Measurements from ENCODE around the gene UBA6. TPM values are rescaled to one million over a fixed set of nuclear protein-coding genes. Genes with fewer than 3 reads are reported as not detected.

The UBA6 gene
- total and polyA plus RNA-seq, 2 donors from 2014 or later: 5.2 to 45.8 TPM

DNA sequence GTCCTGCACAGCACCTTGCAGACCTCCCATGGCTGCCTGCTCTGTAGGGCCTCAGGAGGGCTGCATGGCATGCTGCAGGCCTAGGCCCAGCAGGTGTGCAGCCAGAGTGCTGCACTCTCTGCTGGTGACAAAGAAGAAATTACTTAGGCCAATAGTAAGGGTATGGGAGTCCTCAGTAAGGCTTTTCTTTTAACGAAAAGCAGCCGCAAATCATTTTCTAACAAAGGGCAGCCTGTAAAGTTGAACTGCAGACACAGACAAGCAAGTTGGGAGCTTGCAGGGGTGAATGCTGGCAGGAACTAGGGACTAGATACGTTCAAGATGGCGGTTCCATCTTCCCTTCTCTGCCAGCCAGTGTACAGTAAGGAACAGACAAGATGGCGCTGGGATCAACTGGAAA is 22.4 kb upstream of the UBA6 start:
- peaks cover 0 to 5% (median 0%) of the 10 kb centered on the region in 3 donors for H3K9me3 ChIP-seq (ENCODE audit: control insufficient read depth in 2 of 3, insufficient read depth in 1 of 3, low read length in 3 of 3)
- no peak for FAIRE-seq

GRCh38 chr4:67721770-67722597 is 21.0 kb upstream of the UBA6 start:
- peaks cover 0 to 4% (median 2%) of the 10 kb centered on the region in 3 donors for H3K36me3 ChIP-seq (ENCODE audit: control insufficient read depth in 2 of 3, insufficient read depth in 3 of 3, low read length in 3 of 3)
- no peak overlapping the region for H3K4me3 ChIP-seq (ENCODE audit: low read length in 3 of 3)
- FAIRE-seq: no peak
- H3K27ac ChIP-seq (ENCODE audit: low read depth in 2 of 2, low read length in 2 of 2): no peak overlapping the region
- TF ChIP-seq, protein P1, sequence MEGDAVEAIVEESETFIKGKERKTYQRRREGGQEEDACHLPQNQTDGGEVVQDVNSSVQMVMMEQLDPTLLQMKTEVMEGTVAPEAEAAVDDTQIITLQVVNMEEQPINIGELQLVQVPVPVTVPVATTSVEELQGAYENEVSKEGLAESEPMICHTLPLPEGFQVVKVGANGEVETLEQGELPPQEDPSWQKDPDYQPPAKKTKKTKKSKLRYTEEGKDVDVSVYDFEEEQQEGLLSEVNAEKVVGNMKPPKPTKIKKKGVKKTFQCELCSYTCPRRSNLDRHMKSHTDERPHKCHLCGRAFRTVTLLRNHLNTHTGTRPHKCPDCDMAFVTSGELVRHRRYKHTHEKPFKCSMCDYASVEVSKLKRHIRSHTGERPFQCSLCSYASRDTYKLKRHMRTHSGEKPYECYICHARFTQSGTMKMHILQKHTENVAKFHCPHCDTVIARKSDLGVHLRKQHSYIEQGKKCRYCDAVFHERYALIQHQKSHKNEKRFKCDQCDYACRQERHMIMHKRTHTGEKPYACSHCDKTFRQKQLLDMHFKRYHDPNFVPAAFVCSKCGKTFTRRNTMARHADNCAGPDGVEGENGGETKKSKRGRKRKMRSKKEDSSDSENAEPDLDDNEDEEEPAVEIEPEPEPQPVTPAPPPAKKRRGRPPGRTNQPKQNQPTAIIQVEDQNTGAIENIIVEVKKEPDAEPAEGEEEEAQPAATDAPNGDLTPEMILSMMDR (IDR thresholded peaks at IDR 0.05; ENCODE audit: borderline replicate concordance, extremely low read depth, insufficient read depth): no peak
- no peaks in the 10 kb centered on the region for H3K9me3 ChIP-seq (ENCODE audit: control insufficient read depth in 2 of 3, insufficient read depth in 1 of 3, low read length in 3 of 3)
- no peak overlapping the region for H3K9ac ChIP-seq (ENCODE audit: low read length in 3 of 3)
- H3K27me3 ChIP-seq (ENCODE audit: control insufficient read depth, insufficient read depth, low read length): no peaks in the 10 kb centered on the region
- no peak for DNase-seq
- intact Hi-C loops (cut with DNase I): no loop called here
- no peaks in the 10 kb centered on the region for H3K4me1 ChIP-seq (ENCODE audit: control insufficient read depth in 2 of 3, insufficient read depth in 2 of 3, low read depth in 1 of 3, low read length in 3 of 3)

More for the DNA sequence above, 22.4 kb upstream of the UBA6 start:
- no peak for DNase-seq
- Histone ChIP-seq H3K4me3 (ENCODE audit: low read length in 3 of 3) (no peak overlapping the region), H3K4me1 (ENCODE audit: control insufficient read depth in 2 of 3, insufficient read depth in 2 of 3, low read depth in 1 of 3, low read length in 3 of 3) (no peaks in the 10 kb centered on the region), H3K9ac (ENCODE audit: low read length in 3 of 3) (no peak overlapping the region), H3K27ac (ENCODE audit: low read depth in 2 of 2, low read length in 2 of 2) (no peak overlapping the region), H3K27me3 (ENCODE audit: control insufficient read depth, insufficient read depth, low read length) (no peaks in the 10 kb centered on the region), H3K36me3 (ENCODE audit: control insufficient read depth in 2 of 3, insufficient read depth in 3 of 3, low read length in 3 of 3) (peaks cover 0 to 2% (median 0%) of the 10 kb centered on the region in 3 donors)
- intact Hi-C loops (cut with DNase I): no loop called here
- TF ChIP-seq, protein P1 (IDR thresholded peaks at IDR 0.05; ENCODE audit: borderline replicate concordance, extremely low read depth, insufficient read depth): no peak

DNA sequence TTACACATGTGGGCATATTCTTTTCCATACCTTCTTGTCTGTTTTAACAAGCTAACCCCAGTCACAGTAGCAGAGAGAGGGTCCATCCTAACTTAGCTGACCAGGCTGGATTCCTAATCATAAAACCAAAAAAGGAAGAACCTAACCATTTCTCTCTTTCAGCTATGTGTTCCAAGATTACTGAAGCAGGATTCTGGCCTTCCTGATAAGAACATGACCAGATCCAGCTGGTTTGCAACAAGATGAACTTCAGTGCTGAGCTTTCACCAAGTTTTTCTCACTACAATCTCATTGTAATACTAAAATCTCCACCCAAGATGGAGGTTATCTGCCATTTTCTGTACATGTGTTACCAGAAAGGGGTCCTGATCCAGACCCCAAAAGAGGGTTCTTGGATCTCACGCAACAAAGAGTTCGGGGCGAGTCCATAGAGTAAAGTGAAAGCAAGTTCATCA is 20.4 kb upstream of the UBA6 start:
- TF ChIP-seq, protein P1 (IDR thresholded peaks at IDR 0.05; ENCODE audit: borderline replicate concordance, extremely low read depth, insufficient read depth): no peak
- no peak for FAIRE-seq
- no peaks in the 10 kb centered on the region for H3K9me3 ChIP-seq (ENCODE audit: control insufficient read depth in 2 of 3, insufficient read depth in 1 of 3, low read length in 3 of 3)
- H3K4me1 ChIP-seq (ENCODE audit: control insufficient read depth in 2 of 3, insufficient read depth in 2 of 3, low read depth in 1 of 3, low read length in 3 of 3): no peaks in the 10 kb centered on the region
- H3K27me3 ChIP-seq (ENCODE audit: control insufficient read depth, insufficient read depth, low read length): no peaks in the 10 kb centered on the region
- intact Hi-C loops (cut with DNase I): no loop called here
- no peak overlapping the region for H3K4me3 ChIP-seq (ENCODE audit: low read length in 3 of 3)
- no peak overlapping the region for H3K9ac ChIP-seq (ENCODE audit: low read length in 3 of 3)
- DNase-seq: peak in 1 of 5 donors; percentile 5
- peaks cover 0 to 7% (median 2%) of the 10 kb centered on the region in 3 donors for H3K36me3 ChIP-seq (ENCODE audit: control insufficient read depth in 2 of 3, insufficient read depth in 3 of 3, low read length in 3 of 3)
- no peak overlapping the region for H3K27ac ChIP-seq (ENCODE audit: low read depth in 2 of 2, low read length in 2 of 2)

Measured in kidney (tissue), 14 donors.